Stimulated activated CD8-positive, alpha-beta memory T cell treated with anti-CD3 and anti-CD28 coated beads, Interleukin-7, amount 100 ng/mL, for 48 hours (primary cell): ENCODE measurements around the gene REXO1.

Source experiments
- DNase-seq, 2 donors: peaks; one replicate each; pipeline ENCODE4 v3.0.0-alpha.2; 2020; ENCODE audit warnings: low read depth in 1 of 2; ENCODE audit errors: extremely low read depth in 1 of 2

The REXO1 gene

GRCh38 chr19:1851654-1852580, 3.6 kb upstream of the REXO1 start:
- DNase-seq = no peak

GRCh38 chr19:1850809-1851653, 2.7 kb upstream of the REXO1 start:
- DNase-seq = no peak

GRCh38 chr19:1849886-1850398, 1.7 kb upstream of the REXO1 start:
- no peak for DNase-seq

- no peak for DNase-seq
Observed at GRCh38 chr19:1849132-1849474, 820 bp upstream of the REXO1 start.

GRCh38 chr19:1847684-1848398, 442 bp downstream of the REXO1 start:
- DNase-seq = no peak

GRCh38 chr19:1847348-1847683, 967 bp downstream of the REXO1 start:
- no peak for DNase-seq

- DNase-seq = no peak
Observed at GRCh38 chr19:1846517-1847204, 1.6 kb downstream of the REXO1 start.

- DNase-seq = no peak
Observed at GRCh38 chr19:1845642-1846041, 2.6 kb downstream of the REXO1 start.

GRCh38 chr19:1845125-1845515, 3.2 kb downstream of the REXO1 start:
- DNase-seq = no peak

- DNase-seq = no peak
Observed at GRCh38 chr19:1844513-1845124, 3.7 kb downstream of the REXO1 start.

GRCh38 chr19:1843646-1844394, 4.5 kb downstream of the REXO1 start:
- no peak for DNase-seq

- no peak for DNase-seq
Observed at GRCh38 chr19:1843116-1843515, 5.2 kb downstream of the REXO1 start.

- DNase-seq = no peak
Observed at GRCh38 chr19:1841209-1841924, 6.9 kb downstream of the REXO1 start.

GRCh38 chr19:1840541-1841115, 7.7 kb downstream of the REXO1 start:
- no peak for DNase-seq

GRCh38 chr19:1839658-1840540, 8.4 kb downstream of the REXO1 start:
- DNase-seq = no peak

- no peak for DNase-seq
Observed at GRCh38 chr19:1837625-1838105, 10.6 kb downstream of the REXO1 start.

GRCh38 chr19:1837222-1837565, 11.1 kb downstream of the REXO1 start:
- DNase-seq = no peak
